ENCODE measurements around the gene RHOF.
A peak's percentile ranks its signal among the peaks of the same experiment; 100 is the strongest.

Gene RHOF

DNA sequence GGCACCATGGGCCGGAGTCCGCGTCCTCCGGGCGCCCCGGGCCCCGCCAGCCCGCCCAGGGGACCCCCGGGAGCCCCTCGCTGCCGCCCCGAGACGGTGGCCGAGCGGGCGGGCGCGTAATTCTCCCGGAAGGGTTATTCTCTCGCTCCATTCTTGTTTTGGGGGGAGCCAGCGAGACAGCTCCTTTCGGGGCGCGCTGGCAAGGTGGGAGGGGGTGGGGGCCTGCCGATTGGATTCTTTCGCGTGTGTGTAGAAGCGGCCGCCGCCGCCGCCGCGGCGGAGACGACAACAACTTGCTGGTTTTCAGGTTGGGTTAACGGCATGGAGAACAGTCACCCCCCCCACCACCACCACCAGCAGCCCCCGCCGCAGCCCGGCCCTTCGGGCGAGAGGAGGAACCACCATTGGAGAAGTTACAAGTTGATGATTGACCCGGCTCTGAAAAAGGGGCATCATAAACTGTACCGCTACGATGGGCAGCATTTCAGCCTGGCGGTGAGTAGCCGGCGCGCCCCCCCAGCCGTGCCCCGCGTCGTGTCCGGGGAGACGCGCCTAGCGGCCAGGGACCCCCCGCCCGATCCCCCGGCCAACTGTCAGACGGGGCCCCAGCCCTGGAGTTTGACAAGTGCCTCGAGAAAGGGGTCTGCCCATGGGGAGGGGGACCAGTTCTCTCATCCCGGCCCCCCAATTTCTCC, 11.1 kb upstream of the RHOF start:
- peak; percentile 41 for DNase-seq

- DNase-seq = peak; percentile 69
Observed at GRCh38 chr12:121803861-121804416, 10.5 kb upstream of the RHOF start, which contains the start of gene SETD1B. Gene SETD1B (plus strand): TSS chr12:121804009. CDS start chr12:121804738, 729 bp downstream.

GRCh38 chr12:121802843-121803698, 9.6 kb upstream of the RHOF start:
- peak; percentile 96 for DNase-seq

DNA sequence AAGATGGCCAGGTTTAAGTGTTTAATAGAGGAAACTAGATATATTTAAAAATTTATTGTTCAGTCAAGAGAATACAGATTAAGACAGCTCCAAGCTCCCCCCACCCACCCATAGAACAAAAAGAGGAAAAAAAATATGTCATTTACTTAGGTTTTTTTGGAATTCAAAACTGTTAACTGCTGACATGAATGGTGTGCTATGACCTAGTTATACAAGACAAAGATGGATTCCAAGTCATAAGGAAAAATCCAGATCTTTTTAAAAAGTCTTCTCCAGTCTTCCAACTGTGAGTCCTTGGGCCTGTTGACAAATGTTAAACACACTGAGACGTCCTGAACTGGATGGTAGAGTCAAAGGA, 9.0 kb upstream of the RHOF start:
- no peak for DNase-seq

DNA sequence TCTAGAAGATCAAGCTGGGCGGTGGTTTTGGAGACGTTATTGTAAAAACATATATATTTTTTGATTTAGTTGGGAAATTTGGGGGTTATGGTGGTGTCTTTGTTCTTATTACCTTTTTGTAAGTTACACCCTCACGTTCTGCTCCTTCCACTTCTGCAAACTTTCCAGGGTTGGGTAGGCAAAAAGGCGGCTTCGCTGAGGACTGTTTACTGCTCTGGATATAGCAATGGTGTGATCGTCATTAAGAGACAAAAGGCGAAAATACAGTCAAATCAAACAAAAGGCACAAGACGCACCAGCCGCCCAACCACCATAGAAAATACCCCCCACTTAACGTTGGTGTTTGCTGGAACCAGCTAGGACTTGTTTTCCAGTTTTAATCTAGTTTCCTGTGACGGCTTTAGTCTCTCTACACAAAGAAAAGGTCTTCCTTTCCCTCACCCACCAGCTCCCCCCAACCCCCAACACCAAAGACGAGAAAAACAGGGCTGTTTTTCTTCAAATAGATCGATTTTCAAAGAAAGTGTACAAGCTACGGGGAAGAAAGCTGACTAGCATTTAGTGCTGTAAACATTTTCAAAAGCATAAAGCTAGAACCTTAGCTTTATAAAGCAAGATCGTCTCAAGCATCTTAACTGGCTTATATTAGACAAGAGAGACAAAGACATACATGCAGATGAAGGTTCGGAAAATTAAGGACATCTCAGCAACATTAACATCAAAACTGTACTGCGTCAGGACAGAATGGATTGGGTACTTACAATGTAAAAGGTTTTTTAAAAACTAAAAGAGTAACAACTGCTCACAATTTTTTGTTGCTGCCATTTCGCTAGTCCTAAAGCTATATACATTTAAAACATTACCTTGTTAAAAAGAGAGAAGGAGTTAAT, 8.4 kb upstream of the RHOF start:
- DNase-seq = no peak

DNA sequence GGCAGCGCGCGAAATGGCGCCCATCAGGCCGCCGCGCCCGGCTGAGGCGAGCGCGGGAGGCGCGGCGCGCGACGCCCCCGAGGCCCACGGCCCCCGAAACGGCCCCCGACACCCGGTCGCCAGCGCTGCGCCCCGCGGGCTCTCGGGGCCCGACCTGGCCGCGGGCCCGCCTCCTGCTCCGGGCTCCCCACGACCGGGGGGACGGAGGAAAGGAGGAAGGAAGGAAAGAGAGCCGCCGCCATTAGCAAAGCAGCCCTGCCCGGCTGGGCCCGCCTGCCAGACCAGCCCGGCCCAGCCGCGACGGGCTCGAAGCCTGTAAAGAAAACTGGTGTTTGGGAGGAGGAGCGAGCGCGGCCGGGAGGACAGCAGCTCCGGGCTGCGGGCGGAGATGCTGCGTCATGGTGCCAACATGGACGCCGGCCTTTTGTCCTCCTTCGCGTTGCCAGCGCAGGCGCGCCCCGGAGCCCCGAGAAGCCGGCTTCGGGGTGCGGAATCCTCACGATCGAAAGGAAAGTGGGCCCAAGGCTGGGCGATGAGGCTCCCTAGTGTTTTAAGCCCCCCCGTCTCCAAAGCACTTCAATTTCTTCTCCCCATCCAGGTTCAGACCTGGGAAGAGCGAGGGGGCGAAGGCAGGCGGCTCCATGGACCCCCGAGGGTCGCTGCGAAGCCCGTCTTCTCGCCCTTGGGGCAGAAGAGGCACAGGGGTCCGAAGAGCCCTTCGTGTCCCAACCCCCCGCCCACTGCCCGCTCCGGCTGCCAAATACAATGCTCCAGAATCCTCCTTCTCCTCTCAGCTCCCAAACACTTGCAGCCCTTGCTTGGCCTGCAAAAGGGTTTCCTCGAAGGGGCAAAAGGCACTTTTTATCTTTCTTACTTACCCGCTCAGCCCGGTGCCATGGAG, 7.5 kb upstream of the RHOF start:
- DNase-seq = peak; percentile 78

- peak; percentile 93 for DNase-seq
Observed at GRCh38 chr12:121799842-121800693, 6.6 kb upstream of the RHOF start.

- peak; percentile 77 for DNase-seq
Observed at GRCh38 chr12:121799156-121799841, 5.8 kb upstream of the RHOF start.

GRCh38 chr12:121798787-121799155, 5.3 kb upstream of the RHOF start:
- no peak for DNase-seq

DNA sequence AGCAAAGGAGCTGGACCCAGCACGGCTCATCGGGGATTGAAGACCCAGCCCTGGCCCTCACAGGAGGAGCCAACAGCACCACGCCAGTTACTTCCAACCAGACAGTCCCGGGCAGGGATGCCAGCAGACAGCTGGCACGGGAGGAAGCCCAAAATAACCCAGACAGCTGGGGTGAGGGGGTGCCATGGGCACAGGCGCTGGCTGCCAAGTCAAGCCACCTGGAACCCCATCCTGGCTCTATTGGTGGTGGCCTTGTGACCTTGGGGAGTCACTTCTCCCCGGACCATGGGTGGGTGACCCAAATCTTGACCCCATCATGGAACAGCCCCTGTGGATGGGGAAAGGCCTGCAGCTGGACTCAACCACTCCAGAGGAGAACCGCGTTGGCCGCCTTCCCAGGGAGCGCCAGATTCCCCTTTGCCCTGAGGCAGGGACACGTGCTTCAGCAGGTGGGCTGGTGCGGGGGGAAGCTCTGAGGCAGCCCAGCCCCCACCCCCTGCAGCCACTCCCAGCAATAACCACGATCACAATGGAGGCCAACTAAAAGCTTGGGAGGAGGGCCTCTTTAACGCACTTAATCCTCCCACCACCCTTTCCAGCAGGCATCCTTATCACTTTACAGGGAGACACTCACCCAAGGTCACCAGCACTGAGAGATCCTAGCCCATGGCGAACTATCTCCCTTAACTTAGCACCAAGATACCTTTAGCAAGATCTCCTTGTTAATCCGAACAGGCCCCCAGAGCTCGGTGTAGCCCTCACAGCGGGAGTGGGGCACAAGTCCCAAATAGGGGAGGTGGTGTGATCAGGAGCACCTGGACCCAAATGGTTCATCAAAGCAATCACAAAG, 4.7 kb upstream of the RHOF start:
- peak; percentile 42 for DNase-seq

GRCh38 chr12:121796855-121797751, 3.6 kb upstream of the RHOF start:
- DNase-seq = peak; percentile 93

DNA sequence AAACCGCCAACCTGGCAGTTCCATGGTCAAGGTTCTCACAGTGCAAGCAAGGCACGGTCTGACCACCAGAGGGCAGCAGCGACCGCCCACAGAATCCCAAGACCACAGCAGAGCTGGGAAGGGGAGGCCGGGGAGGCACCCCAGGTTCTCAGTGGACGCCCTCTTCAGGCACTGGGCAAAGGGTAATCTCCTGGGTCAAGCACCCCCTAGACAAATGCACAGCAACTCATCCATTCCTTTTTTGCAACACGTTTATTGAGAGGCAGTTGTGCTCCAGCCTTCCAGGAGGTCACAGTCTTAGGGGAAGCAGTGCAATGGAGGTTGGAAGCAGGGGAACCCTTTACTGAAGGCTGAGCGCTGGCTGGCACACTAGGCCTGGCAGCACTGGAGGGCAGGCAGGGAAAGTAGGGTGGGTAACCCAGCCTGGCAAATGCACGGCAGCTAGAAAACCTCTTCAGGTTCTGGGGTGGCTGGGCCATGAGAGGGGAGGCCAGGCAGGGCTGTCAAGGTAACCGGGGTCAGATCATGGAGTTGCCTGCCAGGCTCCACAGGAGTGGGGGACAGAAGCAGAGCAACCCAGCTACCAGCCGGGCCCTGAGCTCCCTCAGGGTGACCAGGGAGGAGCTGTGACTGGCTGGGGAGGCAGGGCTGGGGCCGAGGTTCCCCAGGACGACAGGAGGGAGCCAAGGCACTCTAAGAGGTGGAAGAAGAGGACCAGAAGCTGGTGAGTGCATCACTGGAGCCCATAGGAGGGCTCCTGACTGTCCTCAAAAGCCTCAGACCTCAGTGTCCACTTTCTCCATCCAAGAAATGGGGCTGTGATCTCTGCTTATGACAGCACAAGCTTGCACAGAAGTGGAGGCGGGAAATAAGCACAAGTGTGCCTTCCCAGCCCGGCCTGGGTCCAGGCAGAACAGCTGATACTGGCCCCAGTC, 1.8 kb upstream of the RHOF start:
- DNase-seq = peak; percentile 83

GRCh38 chr12:121794534-121795033, 1.1 kb upstream of the RHOF start:
- DNase-seq = no peak

GRCh38 chr12:121793838-121794533, 498 bp upstream of the RHOF start:
- DNase-seq = peak; percentile 92

DNA sequence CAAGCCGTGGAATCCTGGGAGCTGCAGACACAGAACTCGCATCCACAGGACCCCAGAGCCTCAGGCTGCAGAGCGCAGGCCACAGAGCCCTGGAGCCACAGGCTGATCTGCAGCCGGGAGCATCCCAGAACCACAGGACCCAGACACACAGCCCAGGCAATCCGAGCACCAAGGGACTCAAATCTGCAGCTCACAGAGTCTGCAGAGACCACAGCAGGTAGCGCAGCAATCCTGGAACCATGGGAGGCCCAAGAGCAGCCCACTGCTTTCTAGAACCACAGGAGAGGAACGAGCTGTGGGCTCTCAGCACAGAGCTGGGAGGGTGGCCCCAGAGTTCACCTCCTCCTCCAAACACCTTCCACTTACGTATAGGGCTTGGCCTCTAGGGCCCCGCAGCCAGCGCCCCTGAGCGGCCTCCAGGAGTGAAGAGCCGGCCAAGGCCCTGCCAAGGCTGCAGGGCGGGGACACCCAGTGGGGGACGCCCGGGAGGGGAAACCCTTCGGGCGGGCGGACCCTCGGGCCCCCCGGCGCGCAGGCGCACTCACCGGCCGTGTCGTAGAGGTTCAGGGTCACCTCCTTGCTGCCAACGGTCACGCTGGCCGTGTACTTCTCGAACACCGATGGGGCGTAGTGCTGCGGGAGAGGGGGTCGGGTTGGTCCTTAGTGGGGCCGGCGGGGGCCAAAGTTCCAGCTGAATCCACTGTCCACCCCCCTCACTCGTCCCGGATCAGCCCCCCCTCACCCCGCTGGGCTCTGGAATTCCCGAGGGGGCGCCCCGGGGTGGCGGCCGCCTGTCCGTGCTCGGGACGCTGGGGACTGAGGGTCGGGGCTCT, 665 bp downstream of the RHOF start:
- DNase-seq = no peak

Data from EL (cell line).